GM12878 (cell line): ENCODE measurements around the gene SEMA3C. TPM values are rescaled to one million over a fixed set of nuclear protein-coding genes. Genes with fewer than 3 reads are reported as not detected.

Experiments used
- ATAC-seq: fragments of 200-7000 bp; cut with Tn5 transposase; 3 replicates; pipeline ENCODE4 v1.9.1; 2020; ENCODE audit warnings: mild to moderate bottlenecking, moderate library complexity
- BruUV-seq: library from RNA; stranded (reverse); fragments of 400-500 nt; replicated peaks from 2 replicates; lab custom pipeline; 2021; lab: Mats Ljungman, UMichigan
- CTCF ChIA-PET: fragments of 300-600 bp; sonication (Branson Sonifier 250); formaldehyde crosslinking; extraction: SDS; loops from one replicate; lab custom pipeline; 2021; ENCODE audit warnings: inconsistent platforms; lab: Yijun Ruan, JAX
- POLR2A ChIA-PET: fragments of 350-600 bp; formaldehyde crosslinking; extraction: SDS; loops from one replicate; lab custom pipeline; 2021; ENCODE audit warnings: inconsistent platforms; lab: Charles Lee
- RAD21 ChIA-PET: fragments of 300-600 bp; sonication (Branson Sonifier 250); formaldehyde crosslinking; loops from one replicate; lab custom pipeline; 2023; ENCODE audit warnings: antibody characterized with exemption; ENCODE audit not compliant: unreplicated experiment; lab: Charles Lee
- SMC1A ChIA-PET: fragments of 300-600 bp; sonication (Branson Sonifier 250); formaldehyde crosslinking; loops from one replicate; lab custom pipeline; 2023; ENCODE audit not compliant: unreplicated experiment, uncharacterized antibody; lab: Charles Lee
- DNase-seq: peaks from one replicate; pipeline ENCODE4 v3.0.0-alpha.2; 2011; ENCODE audit warnings: low read depth, low spot score
- FAIRE-seq: peaks from 3 replicates; lab custom pipeline; 2011; peaks lifted over from hg19 to GRCh38; lab: Jason Lieb, UNC
- H2AFZ ChIP-seq: 2 replicates; pipeline ENCODE4 v1.6.0; 2011; ENCODE audit warnings: low read depth, low read length, control low read depth; ENCODE audit not compliant: control insufficient read depth
- H3K27ac ChIP-seq: 2 replicates; pipeline ENCODE4 v1.5.1; 2011; ENCODE audit warnings: control low read depth; ENCODE audit not compliant: control insufficient read depth, insufficient read depth
- H3K27me3 ChIP-seq, 2 experiments: replicated peaks in 1 of 2; 2 replicates each; pipeline versions ENCODE4 v1.6.0 to v1.6.1; 2011; ENCODE audit warnings: low read length in 1 of 2; ENCODE audit not compliant: control insufficient read depth in 2 of 2, insufficient read depth in 2 of 2
- H3K36me3 ChIP-seq, 2 experiments: 2 replicates each; pipeline ENCODE4 v1.5.1; 2011; ENCODE audit warnings: low read length in 1 of 2; ENCODE audit not compliant: control insufficient read depth in 2 of 2, insufficient read depth in 2 of 2
- H3K4me1 ChIP-seq: 2 replicates; pipeline ENCODE4 v1.6.1; 2011; ENCODE audit warnings: mild to moderate bottlenecking, low read length, moderate library complexity, mixed read lengths; ENCODE audit not compliant: control insufficient read depth, insufficient read depth
- H3K4me2 ChIP-seq: 2 replicates; pipeline ENCODE4 v1.6.0; 2011; ENCODE audit warnings: control low read depth; ENCODE audit not compliant: control insufficient read depth, insufficient read depth
- H3K4me3 ChIP-seq: fragments of 200-600 bp; sonication (generic); 2 replicates; pipeline ENCODE4 v1.5.1; 2016
- H3K79me2 ChIP-seq: 2 replicates; pipeline ENCODE4 v1.6.0; 2011; ENCODE audit warnings: low read length; ENCODE audit not compliant: control insufficient read depth, insufficient read depth
- H3K9ac ChIP-seq: 2 replicates; pipeline ENCODE4 v1.8.0; 2011; ENCODE audit warnings: low read length, control low read depth, mixed read lengths; ENCODE audit not compliant: control insufficient read depth, insufficient read depth
- H3K9me3 ChIP-seq: replicated peaks from 3 replicates; pipeline ENCODE4 v1.5.1; 2011; ENCODE audit warnings: mild to moderate bottlenecking, low read length; ENCODE audit not compliant: control insufficient read depth, insufficient read depth
- H4K20me1 ChIP-seq: 2 replicates; pipeline ENCODE4 v1.6.0; 2011; ENCODE audit not compliant: control insufficient read depth, insufficient read depth
- EGR1 ChIP-seq, 2 experiments: IDR thresholded peaks; 1 replicate in 1 of 2; 2 replicates in 1 of 2; pipeline ENCODE4 v1.6.1; 2011 to 2012; ENCODE audit warnings: low read depth in 2 of 2, low read length in 2 of 2, borderline replicate concordance in 1 of 2, mild to moderate bottlenecking in 1 of 2, moderate library complexity in 1 of 2
- FOXK2 ChIP-seq: fragments of 450-650 bp; IDR thresholded peaks from 2 replicates; pipeline ENCODE4 v1.6.1; 2017; ENCODE audit warnings: mild to moderate bottlenecking, moderate library complexity
- MTA3 ChIP-seq: IDR thresholded peaks from 2 replicates; pipeline ENCODE4 v1.6.1; 2012; ENCODE audit warnings: low read length, inconsistent platforms, borderline replicate concordance
- NR2C1 ChIP-seq: fragments of 450-650 bp; IDR thresholded peaks from 2 replicates; pipeline ENCODE4 v1.6.1; 2017; ENCODE audit warnings: antibody characterized with exemption, mild to moderate bottlenecking, moderate library complexity
- NRF1 ChIP-seq: conservative IDR thresholded peaks from 2 replicates; pipeline ENCODE4 v1.6.1; 2011; ENCODE audit warnings: mild to moderate bottlenecking, low read depth, low read length, improper control_type of control experiment
- PAX8 ChIP-seq: fragments of 450-650 bp; IDR thresholded peaks from 2 replicates; pipeline ENCODE4 v1.6.1; 2017; ENCODE audit warnings: mild to moderate bottlenecking, moderate library complexity
- RELA ChIP-seq: fragments of 450-650 bp; IDR thresholded peaks from 2 replicates; pipeline ENCODE4 v1.8.0; 2014; ENCODE audit warnings: borderline replicate concordance; ENCODE audit not compliant: partially characterized antibody
- RUNX3 ChIP-seq: IDR thresholded peaks from 2 replicates; pipeline ENCODE4 v1.6.1; 2012; ENCODE audit warnings: low read length, inconsistent platforms
- TBL1XR1 ChIP-seq: IDR thresholded peaks from 2 replicates; pipeline ENCODE4 v1.6.1; 2012; ENCODE audit warnings: low read depth, low read length, improper control_type of control experiment
- ZBED1 ChIP-seq: IDR thresholded peaks from 2 replicates; pipeline ENCODE4 v1.6.1; 2016; ENCODE audit warnings: borderline replicate concordance
- ZNF24 ChIP-seq: fragments of 450-650 bp; IDR thresholded peaks from 2 replicates; pipeline ENCODE4 v1.6.1; 2017; ENCODE audit warnings: antibody characterized with exemption, mild to moderate bottlenecking
- ZNF687 ChIP-seq: fragments of 450-650 bp; IDR thresholded peaks from 2 replicates; pipeline ENCODE4 v1.6.1; 2017; ENCODE audit warnings: mild to moderate bottlenecking, moderate library complexity
- WGBS: methylation state at CpG from one replicate; pipeline ENCODE4 v1.1.6; 2016; ENCODE audit warnings: low lambda C conversion rate; ENCODE audit not compliant: insufficient replicate concordance, insufficient coverage; ENCODE audit errors: missing lambda C conversion rate; 5-methylcytosine and 5-hydroxymethylcytosine counted together
- in situ Hi-C: fragments of 300-500 bp; cut with MboI; formaldehyde crosslinking; loops from 9 replicates; pipeline ENCODE4 v1.14.3; 2018; ENCODE audit warnings: mixed read lengths
- intact Hi-C: fragments of 100-400 bp; cut with micrococcal nuclease; formaldehyde crosslinking; loops from one replicate; pipeline ENCODE4 v1.14.2; 2022; ENCODE audit not compliant: unreplicated experiment
- polyA plus RNA-seq, 11 experiments: library from polyadenylated mRNA; depleted of rRNA in 4 of 11; unstranded in 6 of 11; stranded (reverse) in 5 of 11; fragments of >200 nt; fragmentation: Nextera tagmentation in 4 of 11; fragmentation: Illumina TruSeq in 1 of 11; extraction: Ambion mirVana in 4 of 11; extraction: Trizol in 1 of 11; gene quantifications; 1 replicate in 1 of 11; 2 replicates in 10 of 11; pipeline versions ENCODE4 v1.2.1 to v1.2.3, GENCODE V29; 2011 to 2016; ENCODE audit warnings: inconsistent platforms in 2 of 11, missing spikeins in 2 of 11, low read depth in 1 of 11
- total RNA-seq, 4 experiments: library from RNA; depleted of rRNA in 3 of 4; stranded (reverse); fragments of >200 nt in 3 of 4; fragmentation: Illumina TruSeq in 1 of 4; extraction: Trizol in 1 of 4; gene quantifications; 2 replicates each; pipeline versions ENCODE4 v1.2.1 to v1.2.3, GENCODE V29; 2013 to 2021
- TF ChIP-seq, protein P1 (sequence below): fragments of 450-650 bp; IDR thresholded peaks from 2 replicates; pipeline ENCODE4 v1.6.1; 2017; ENCODE audit warnings: antibody characterized with exemption, mild to moderate bottlenecking, moderate library complexity
- TF ChIP-seq, protein P2 (sequence below): fragments of 450-650 bp; IDR thresholded peaks from 2 replicates; pipeline ENCODE4 v1.6.1; 2017; ENCODE audit warnings: mild to moderate bottlenecking, low read depth, inconsistent platforms; ENCODE audit not compliant: poor library complexity, severe bottlenecking

SEMA3C gene
- total and polyA plus RNA-seq, 10 of the 15 experiments (the other 5 are each of a cell fraction or from before 2014, with no cell fraction given) = 0.01 to 0.41 (median 0.11) TPM; not detected in 6

GRCh38 chr7:80772347-80772993 lies 146.4 kb downstream of the SEMA3C start (continued):
- TF ChIP-seq ZNF24 (no peak), EGR1 (IDR thresholded peaks at IDR 0.05; ENCODE audit: borderline replicate concordance in 1 of 2, low read depth in 2 of 2, low read length in 2 of 2) (no peak)
- TF ChIP-seq, all 136 proteins: peak for 0

DNA sequence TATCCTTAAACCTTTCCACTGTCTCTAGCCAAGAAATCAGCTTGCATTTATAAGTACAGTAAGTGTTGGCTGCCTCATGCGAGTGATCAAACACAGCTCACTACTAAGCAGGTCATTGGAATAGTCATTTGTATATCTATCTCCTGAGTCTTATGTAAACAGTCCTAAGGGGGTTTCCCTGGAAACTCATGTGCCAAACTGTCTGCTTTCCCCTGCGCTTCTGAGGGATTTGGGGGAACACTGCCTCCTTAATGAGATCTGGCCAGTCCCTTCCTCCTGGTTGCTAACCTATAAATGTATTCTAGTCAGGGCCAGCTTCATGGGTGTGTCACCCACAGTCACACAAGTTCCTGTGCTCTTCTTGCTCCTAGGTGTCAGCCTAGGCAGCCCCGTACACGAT lies 147.3 kb downstream of the SEMA3C start:
- CTCF ChIA-PET = no interaction called here
- Histone ChIP-seq H3K9ac (no peak overlapping the region), H2AFZ (no peak overlapping the region), H3K79me2 (no peaks in the 10 kb centered on the region), H4K20me1 (no peaks in the 10 kb centered on the region), H3K36me3 (no peaks in the 10 kb centered on the region), H3K27ac (no peak overlapping the region), H3K4me3 (no peak overlapping the region), H3K4me1 (no peaks in the 10 kb centered on the region), H3K9me3 (no peaks in the 10 kb centered on the region), H3K4me2 (no peak overlapping the region), H3K27me3 (0 out of 4 replicates have a peak, but pooled peaks cover 0 to 2% of the 10 kb centered on the region in 2 experiments)
- 51% methylated on average over 4 of the region's 4 CpGs for WGBS
- in situ Hi-C loops (no loop called here), intact Hi-C loops (loop anchor here (5.0 kb wide), 1 partner anchor 49 kb away; no protein-coding TSS in a partner anchor)
- RAD21 ChIA-PET = no interaction called here
- SMC1A ChIA-PET = no interaction called here
- BruUV-seq = no TSS peak
- DNase-seq (no peak), ATAC-seq (no peak), FAIRE-seq (no peak)
- POLR2A ChIA-PET = no interaction called here
- TF ChIP-seq, protein P1, sequence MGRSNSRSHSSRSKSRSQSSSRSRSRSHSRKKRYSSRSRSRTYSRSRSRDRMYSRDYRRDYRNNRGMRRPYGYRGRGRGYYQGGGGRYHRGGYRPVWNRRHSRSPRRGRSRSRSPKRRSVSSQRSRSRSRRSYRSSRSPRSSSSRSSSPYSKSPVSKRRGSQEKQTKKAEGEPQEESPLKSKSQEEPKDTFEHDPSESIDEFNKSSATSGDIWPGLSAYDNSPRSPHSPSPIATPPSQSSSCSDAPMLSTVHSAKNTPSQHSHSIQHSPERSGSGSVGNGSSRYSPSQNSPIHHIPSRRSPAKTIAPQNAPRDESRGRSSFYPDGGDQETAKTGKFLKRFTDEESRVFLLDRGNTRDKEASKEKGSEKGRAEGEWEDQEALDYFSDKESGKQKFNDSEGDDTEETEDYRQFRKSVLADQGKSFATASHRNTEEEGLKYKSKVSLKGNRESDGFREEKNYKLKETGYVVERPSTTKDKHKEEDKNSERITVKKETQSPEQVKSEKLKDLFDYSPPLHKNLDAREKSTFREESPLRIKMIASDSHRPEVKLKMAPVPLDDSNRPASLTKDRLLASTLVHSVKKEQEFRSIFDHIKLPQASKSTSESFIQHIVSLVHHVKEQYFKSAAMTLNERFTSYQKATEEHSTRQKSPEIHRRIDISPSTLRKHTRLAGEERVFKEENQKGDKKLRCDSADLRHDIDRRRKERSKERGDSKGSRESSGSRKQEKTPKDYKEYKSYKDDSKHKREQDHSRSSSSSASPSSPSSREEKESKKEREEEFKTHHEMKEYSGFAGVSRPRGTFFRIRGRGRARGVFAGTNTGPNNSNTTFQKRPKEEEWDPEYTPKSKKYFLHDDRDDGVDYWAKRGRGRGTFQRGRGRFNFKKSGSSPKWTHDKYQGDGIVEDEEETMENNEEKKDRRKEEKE = no peak
- no peak for TF ChIP-seq ZBED1
- no peak for TF ChIP-seq NR2C1
- no peak for TF ChIP-seq RUNX3
- TF ChIP-seq, protein P2, sequence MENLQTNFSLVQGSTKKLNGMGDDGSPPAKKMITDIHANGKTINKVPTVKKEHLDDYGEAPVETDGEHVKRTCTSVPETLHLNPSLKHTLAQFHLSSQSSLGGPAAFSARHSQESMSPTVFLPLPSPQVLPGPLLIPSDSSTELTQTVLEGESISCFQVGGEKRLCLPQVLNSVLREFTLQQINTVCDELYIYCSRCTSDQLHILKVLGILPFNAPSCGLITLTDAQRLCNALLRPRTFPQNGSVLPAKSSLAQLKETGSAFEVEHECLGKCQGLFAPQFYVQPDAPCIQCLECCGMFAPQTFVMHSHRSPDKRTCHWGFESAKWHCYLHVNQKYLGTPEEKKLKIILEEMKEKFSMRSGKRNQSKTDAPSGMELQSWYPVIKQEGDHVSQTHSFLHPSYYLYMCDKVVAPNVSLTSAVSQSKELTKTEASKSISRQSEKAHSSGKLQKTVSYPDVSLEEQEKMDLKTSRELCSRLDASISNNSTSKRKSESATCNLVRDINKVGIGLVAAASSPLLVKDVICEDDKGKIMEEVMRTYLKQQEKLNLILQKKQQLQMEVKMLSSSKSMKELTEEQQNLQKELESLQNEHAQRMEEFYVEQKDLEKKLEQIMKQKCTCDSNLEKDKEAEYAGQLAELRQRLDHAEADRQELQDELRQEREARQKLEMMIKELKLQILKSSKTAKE = no peak
- no peak for TF ChIP-seq ZNF687
- TF ChIP-seq MTA3 = no peak
- TF ChIP-seq NRF1 = no peak
- TF ChIP-seq PAX8 = no peak
- TF ChIP-seq FOXK2 = no peak
- TF ChIP-seq RELA = no peak
- no peak for TF ChIP-seq TBL1XR1
